Measurements from ENCODE around the gene SLCO2B1. TPM values are rescaled to one million over a fixed set of nuclear protein-coding genes. Genes with fewer than 3 reads are reported as not detected.
A peak's percentile ranks its signal among the peaks of the same experiment; 100 is the strongest.

The SLCO2B1 gene
- total RNA-seq, 1 donor from 2014 or later = 2.6 TPM

- Histone ChIP-seq H3K9me3 (ENCODE audit: insufficient read depth, low read depth, low read length) (no peaks in the 10 kb centered on the region), H3K4me3 (ENCODE audit: insufficient read depth, low read depth, low read length) (no peak overlapping the region), H2AFZ (ENCODE audit: low read depth, low read length) (no peak overlapping the region), H3K4me2 (ENCODE audit: low read length) (no peak overlapping the region), H3K27me3 (ENCODE audit: insufficient read depth, low read length) (peaks cover 20% of the 10 kb centered on the region), H3K27ac (ENCODE audit: low read depth, low read length) (no peak overlapping the region), H3K4me1 (ENCODE audit: insufficient read depth, low read length) (no peaks in the 10 kb centered on the region), H3K36me3 (ENCODE audit: insufficient read depth, low read length) (no peaks in the 10 kb centered on the region), H4K20me1 (ENCODE audit: insufficient read depth, low read length) (no peaks in the 10 kb centered on the region), H3K9ac (ENCODE audit: low read length) (no peak overlapping the region), H3K79me2 (ENCODE audit: insufficient read depth, low read length) (no peaks in the 10 kb centered on the region)
- no peaks in the 10 kb centered on the region for H3K4me1 Mint-ChIP-seq (ENCODE audit: low read depth, unreplicated experiment)
- peaks cover 60% of the 10 kb centered on the region for H3K27me3 Mint-ChIP-seq (ENCODE audit: low read depth, unreplicated experiment)
- H3K27ac Mint-ChIP-seq (ENCODE audit: unreplicated experiment) = no peak overlapping the region
- TF ChIP-seq CTCF (IDR thresholded peaks at IDR 0.05; ENCODE audit: insufficient read depth, low read depth, low read length) (no peak), EZH2 (IDR thresholded peaks at IDR 0.05; ENCODE audit: insufficient read depth, low read length) (no peak)
- DNase-seq (ENCODE audit: low read depth) = no peak
- no peak for FAIRE-seq
- no peaks in the 10 kb centered on the region for H3K9me3 Mint-ChIP-seq (ENCODE audit: unreplicated experiment)
- H3K36me3 Mint-ChIP-seq (ENCODE audit: low read depth, unreplicated experiment) = peaks cover 2% of the 10 kb centered on the region
- H3K4me3 Mint-ChIP-seq (ENCODE audit: unreplicated experiment) = no peak overlapping the region
Measured at GRCh38 chr11:75212411-75212810, 61.5 kb downstream of the SLCO2B1 start.

DNA sequence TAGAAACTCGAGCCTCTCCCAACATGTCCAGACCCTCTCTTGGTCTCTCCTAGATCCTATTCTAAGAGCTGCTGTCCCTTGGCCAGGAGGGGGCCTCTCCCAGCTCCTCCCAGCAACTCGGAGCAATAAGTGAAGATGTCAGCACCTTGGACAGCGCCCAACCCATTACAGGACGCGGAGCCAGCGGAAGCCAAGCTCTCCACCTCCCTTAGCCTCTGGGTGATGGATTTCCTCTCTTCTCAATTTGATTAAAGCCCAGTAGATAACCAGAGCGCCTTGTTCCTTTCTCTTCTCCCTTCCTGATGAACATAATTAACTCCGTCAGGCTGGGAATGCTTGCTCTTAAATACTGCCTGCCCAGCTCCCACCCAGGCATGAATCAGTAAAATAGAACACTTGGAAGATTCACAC, 63.5 kb downstream of the SLCO2B1 start:
- H3K4me3 ChIP-seq (ENCODE audit: insufficient read depth, low read depth, low read length) = no peak overlapping the region
- Mint-ChIP-seq H3K4me1 (ENCODE audit: low read depth, unreplicated experiment) (no peaks in the 10 kb centered on the region), H3K36me3 (ENCODE audit: low read depth, unreplicated experiment) (peaks cover 2% of the 10 kb centered on the region), H3K27me3 (ENCODE audit: low read depth, unreplicated experiment) (peaks cover 80% of the 10 kb centered on the region), H3K4me3 (ENCODE audit: unreplicated experiment) (no peak overlapping the region), H3K27ac (ENCODE audit: unreplicated experiment) (no peak overlapping the region), H3K9me3 (ENCODE audit: unreplicated experiment) (peaks cover 2% of the 10 kb centered on the region)
- H3K27me3 ChIP-seq (ENCODE audit: insufficient read depth, low read length) = peaks cover 11% of the 10 kb centered on the region
- peak; percentile 70 for FAIRE-seq
- no peaks in the 10 kb centered on the region for H3K9me3 ChIP-seq (ENCODE audit: insufficient read depth, low read depth, low read length)
- H2AFZ ChIP-seq (ENCODE audit: low read depth, low read length) = no peak overlapping the region
- no peaks in the 10 kb centered on the region for H3K79me2 ChIP-seq (ENCODE audit: insufficient read depth, low read length)
- no peaks in the 10 kb centered on the region for H3K4me1 ChIP-seq (ENCODE audit: insufficient read depth, low read length)
- no peak overlapping the region for H3K27ac ChIP-seq (ENCODE audit: low read depth, low read length)
- no peaks in the 10 kb centered on the region for H3K36me3 ChIP-seq (ENCODE audit: insufficient read depth, low read length)
- peak; percentile 52 for DNase-seq (ENCODE audit: low read depth)
- no peak overlapping the region for H3K4me2 ChIP-seq (ENCODE audit: low read length)
- no peak overlapping the region for H3K9ac ChIP-seq (ENCODE audit: low read length)
- TF ChIP-seq CTCF (IDR thresholded peaks at IDR 0.05; ENCODE audit: insufficient read depth, low read depth, low read length) = peak; percentile 41
- TF ChIP-seq EZH2 (IDR thresholded peaks at IDR 0.05; ENCODE audit: insufficient read depth, low read length) = no peak
- H4K20me1 ChIP-seq (ENCODE audit: insufficient read depth, low read length) = no peaks in the 10 kb centered on the region

DNA sequence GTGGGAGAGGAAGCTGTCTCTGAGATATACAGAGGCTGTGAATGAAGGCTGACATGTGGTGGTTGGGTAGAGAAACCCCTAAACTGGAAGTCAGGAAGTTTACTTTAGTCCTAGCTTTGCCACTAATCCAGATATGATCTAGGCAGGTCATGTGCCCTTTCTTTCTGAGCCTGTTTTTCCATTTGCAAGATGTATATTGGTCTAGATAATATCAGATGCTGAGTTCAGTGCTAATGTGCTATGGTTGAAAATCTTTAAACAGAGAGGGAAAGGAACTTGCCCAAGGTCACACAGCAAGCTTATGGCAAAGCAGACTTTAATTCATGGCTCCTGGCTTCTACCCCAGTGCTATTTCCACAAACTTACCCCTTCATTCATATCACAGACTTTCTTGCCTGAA, 63.9 kb downstream of the SLCO2B1 start:
- Histone ChIP-seq H3K4me2 (ENCODE audit: low read length) (no peak overlapping the region), H3K4me3 (ENCODE audit: insufficient read depth, low read depth, low read length) (no peak overlapping the region), H3K27me3 (ENCODE audit: insufficient read depth, low read length) (peaks cover 9% of the 10 kb centered on the region), H4K20me1 (ENCODE audit: insufficient read depth, low read length) (no peaks in the 10 kb centered on the region), H3K4me1 (ENCODE audit: insufficient read depth, low read length) (no peaks in the 10 kb centered on the region), H3K9me3 (ENCODE audit: insufficient read depth, low read depth, low read length) (no peaks in the 10 kb centered on the region), H3K79me2 (ENCODE audit: insufficient read depth, low read length) (no peaks in the 10 kb centered on the region), H3K36me3 (ENCODE audit: insufficient read depth, low read length) (no peaks in the 10 kb centered on the region), H3K27ac (ENCODE audit: low read depth, low read length) (no peak overlapping the region), H2AFZ (ENCODE audit: low read depth, low read length) (no peak overlapping the region), H3K9ac (ENCODE audit: low read length) (no peak overlapping the region)
- FAIRE-seq = no peak
- no peak overlapping the region for H3K4me3 Mint-ChIP-seq (ENCODE audit: unreplicated experiment)
- DNase-seq (ENCODE audit: low read depth) = no peak
- peaks cover 2% of the 10 kb centered on the region for H3K9me3 Mint-ChIP-seq (ENCODE audit: unreplicated experiment)
- no peak for TF ChIP-seq EZH2 (IDR thresholded peaks at IDR 0.05; ENCODE audit: insufficient read depth, low read length)
- no peak for TF ChIP-seq CTCF (IDR thresholded peaks at IDR 0.05; ENCODE audit: insufficient read depth, low read depth, low read length)
- peaks cover 2% of the 10 kb centered on the region for H3K36me3 Mint-ChIP-seq (ENCODE audit: low read depth, unreplicated experiment)
- H3K27ac Mint-ChIP-seq (ENCODE audit: unreplicated experiment) = no peak overlapping the region
- H3K27me3 Mint-ChIP-seq (ENCODE audit: low read depth, unreplicated experiment) = peaks cover 83% of the 10 kb centered on the region
- H3K4me1 Mint-ChIP-seq (ENCODE audit: low read depth, unreplicated experiment) = no peaks in the 10 kb centered on the region
